ENCODE results near the gene GPER1. TPM values are rescaled to one million over a fixed set of nuclear protein-coding genes. Genes with fewer than 3 reads are reported as not detected.

GPER1 gene
- total and polyA plus RNA-seq, 2 experiments from 2014 or later: 3.4 to 5.2 TPM

- no peak for DNase-seq (ENCODE audit: low read depth in 1 of 2, low spot score in 1 of 2)
- no peaks in the 10 kb centered on the region for H3K36me3 ChIP-seq
- no peak overlapping the region for H3K4me3 ChIP-seq
- H3K4me1 ChIP-seq (ENCODE audit: low read depth): no peaks in the 10 kb centered on the region
- no peak for TF ChIP-seq CTCF (IDR thresholded peaks at IDR 0.05; ENCODE audit: low read depth, low read length)
- H3K27ac ChIP-seq: no peak overlapping the region
- H3K9me3 ChIP-seq (ENCODE audit: low read depth): no peaks in the 10 kb centered on the region
- no peaks in the 10 kb centered on the region for H3K27me3 ChIP-seq
Measured at GRCh38 chr7:1106063-1106792, 18.3 kb downstream of the GPER1 start.

GRCh38 chr7:1106793-1107421 lies 19.0 kb downstream of the GPER1 start:
- Histone ChIP-seq H3K4me3 (no peak overlapping the region), H3K27me3 (no peaks in the 10 kb centered on the region)
- no peak for TF ChIP-seq CTCF (IDR thresholded peaks at IDR 0.05; ENCODE audit: low read depth, low read length)

GRCh38 chr7:1108264-1108920 lies 20.5 kb downstream of the GPER1 start:
- no peaks in the 10 kb centered on the region for H3K36me3 ChIP-seq
- H3K4me1 ChIP-seq (ENCODE audit: low read depth): no peaks in the 10 kb centered on the region
- TF ChIP-seq CTCF (IDR thresholded peaks at IDR 0.05; ENCODE audit: low read depth, low read length): no peak
- DNase-seq (ENCODE audit: low read depth in 1 of 2, low spot score in 1 of 2): no peak
- no peak overlapping the region for H3K4me3 ChIP-seq
- no peaks in the 10 kb centered on the region for H3K27me3 ChIP-seq
- H3K9me3 ChIP-seq (ENCODE audit: low read depth): no peaks in the 10 kb centered on the region
- H3K27ac ChIP-seq: no peak overlapping the region

More at GRCh38 chr7:1106793-1107421, 19.0 kb downstream of the GPER1 start:
- no peaks in the 10 kb centered on the region for H3K9me3 ChIP-seq (ENCODE audit: low read depth)
- no peak overlapping the region for H3K27ac ChIP-seq
- H3K4me1 ChIP-seq (ENCODE audit: low read depth): no peaks in the 10 kb centered on the region
- DNase-seq (ENCODE audit: low read depth in 1 of 2, low spot score in 1 of 2): no peak
- no peaks in the 10 kb centered on the region for H3K36me3 ChIP-seq

- no peak overlapping the region for H3K27ac ChIP-seq
- no peak for TF ChIP-seq CTCF (IDR thresholded peaks at IDR 0.05; ENCODE audit: low read depth, low read length)
- no peaks in the 10 kb centered on the region for H3K4me1 ChIP-seq (ENCODE audit: low read depth)
- no peaks in the 10 kb centered on the region for H3K27me3 ChIP-seq
- no peak overlapping the region for H3K4me3 ChIP-seq
- no peaks in the 10 kb centered on the region for H3K36me3 ChIP-seq
- H3K9me3 ChIP-seq (ENCODE audit: low read depth): no peaks in the 10 kb centered on the region
- DNase-seq (ENCODE audit: low read depth in 1 of 2, low spot score in 1 of 2): no peak
Measured at GRCh38 chr7:1109581-1110310, 21.8 kb downstream of the GPER1 start.

DNA sequence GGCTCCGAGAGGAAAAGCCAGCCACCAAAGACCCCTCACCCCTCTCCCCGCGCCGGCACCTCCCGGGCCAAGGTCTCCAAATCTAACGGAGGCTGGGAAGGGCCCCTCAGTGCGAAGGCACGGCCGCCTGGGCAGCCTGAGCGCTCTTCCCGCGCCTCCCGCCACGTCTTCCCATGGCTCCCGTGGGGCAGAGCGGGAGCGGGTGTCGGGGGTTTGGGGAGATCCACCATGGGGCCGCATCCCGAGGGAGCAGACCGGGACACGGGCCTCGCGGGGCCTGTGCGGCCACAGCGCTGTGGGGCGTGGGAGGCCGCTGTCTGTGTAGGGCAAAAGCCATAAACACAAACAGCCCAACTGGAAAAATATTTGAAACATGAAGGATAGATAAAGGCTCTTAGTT lies 22.4 kb downstream of the GPER1 start:
- no peak for DNase-seq (ENCODE audit: low read depth in 1 of 2, low spot score in 1 of 2)
- Histone ChIP-seq H3K9me3 (ENCODE audit: low read depth) (no peaks in the 10 kb centered on the region), H3K4me3 (no peak overlapping the region), H3K27me3 (no peaks in the 10 kb centered on the region), H3K36me3 (no peaks in the 10 kb centered on the region), H3K4me1 (ENCODE audit: low read depth) (no peaks in the 10 kb centered on the region), H3K27ac (no peak overlapping the region)
- no peak for TF ChIP-seq CTCF (IDR thresholded peaks at IDR 0.05; ENCODE audit: low read depth, low read length)

Data from cardiac muscle cell (in vitro differentiated cells and primary cell).